Activated CD4-positive, alpha-beta T cell treated with anti-CD3 and anti-CD28 coated beads, Interleukin-2, amount 50 U/mL, for 4 hours (primary cell): ENCODE data around the gene ACOT12.
"Not testable (repeated sequence)": the region's sequence is repeated elsewhere in the genome, so short reads cannot be mapped to it uniquely, and the experiment has no call there.

Experiments
- DNase-seq, 2 experiments: peaks; one replicate each; pipeline ENCODE4 v3.0.0-alpha.2; 2020

The ACOT12 gene

GRCh38 chr5:81393783-81394718, at the start of gene ACOT12:
TSS of gene ACOT12 (minus strand) at chr5:81394134. CDS start at chr5:81394114, 20 bp downstream.
- no peak for DNase-seq

- no peak for DNase-seq
Measured at GRCh38 chr5:81435023-81435422, 41.1 kb upstream of the ACOT12 start.

- no peak for DNase-seq
Measured at GRCh38 chr5:81429985-81430384, 36.1 kb upstream of the ACOT12 start.

- DNase-seq: no peak
Measured at GRCh38 chr5:81429363-81429762, 35.4 kb upstream of the ACOT12 start.

- DNase-seq: no peak
Measured at GRCh38 chr5:81428861-81429260, 34.9 kb upstream of the ACOT12 start.

GRCh38 chr5:81428446-81428845, 34.5 kb upstream of the ACOT12 start:
- no peak for DNase-seq

GRCh38 chr5:81427566-81427965, 33.6 kb upstream of the ACOT12 start:
- no peak for DNase-seq

GRCh38 chr5:81426359-81427030, 32.6 kb upstream of the ACOT12 start:
- DNase-seq: no peak

GRCh38 chr5:81425569-81425968, 31.6 kb upstream of the ACOT12 start:
- DNase-seq: no peak

- DNase-seq: no peak
Measured at GRCh38 chr5:81424728-81425127, 30.8 kb upstream of the ACOT12 start.

GRCh38 chr5:81422671-81423070, 28.7 kb upstream of the ACOT12 start:
- DNase-seq: no peak

- no peak for DNase-seq
Measured at GRCh38 chr5:81420039-81420667, 26.2 kb upstream of the ACOT12 start.

- DNase-seq: no peak
Measured at GRCh38 chr5:81418606-81419005, 24.7 kb upstream of the ACOT12 start.

GRCh38 chr5:81417052-81417451, 23.1 kb upstream of the ACOT12 start:
- DNase-seq: no peak

GRCh38 chr5:81409896-81410295, 16.0 kb upstream of the ACOT12 start:
- DNase-seq: no peak

- DNase-seq: no peak
Measured at GRCh38 chr5:81409361-81409760, 15.4 kb upstream of the ACOT12 start.

GRCh38 chr5:81408496-81408895, 14.6 kb upstream of the ACOT12 start:
- no peak for DNase-seq

- DNase-seq: not testable (repeated sequence)
Measured at GRCh38 chr5:81407811-81408210, 13.9 kb upstream of the ACOT12 start.

GRCh38 chr5:81405126-81405891, 11.4 kb upstream of the ACOT12 start:
- DNase-seq: no peak

- no peak for DNase-seq
Measured at GRCh38 chr5:81402192-81402930, 8.4 kb upstream of the ACOT12 start.

- no peak for DNase-seq
Measured at GRCh38 chr5:81401266-81401665, 7.3 kb upstream of the ACOT12 start.

- no peak for DNase-seq
Measured at GRCh38 chr5:81400375-81400774, 6.4 kb upstream of the ACOT12 start.
